Measurements from ENCODE around the gene AKR1C1. TPM values are rescaled to one million over a fixed set of nuclear protein-coding genes. Genes with fewer than 3 reads are reported as not detected.
"Not testable (repeated sequence)": the region's sequence is repeated elsewhere in the genome, so short reads cannot be mapped to it uniquely, and the experiment has no call there.

The AKR1C1 gene
- total and polyA plus RNA-seq, 2 of the 4 experiments (the other 2 are of a cell fraction) = 5.0 to 5.4 TPM

DNA sequence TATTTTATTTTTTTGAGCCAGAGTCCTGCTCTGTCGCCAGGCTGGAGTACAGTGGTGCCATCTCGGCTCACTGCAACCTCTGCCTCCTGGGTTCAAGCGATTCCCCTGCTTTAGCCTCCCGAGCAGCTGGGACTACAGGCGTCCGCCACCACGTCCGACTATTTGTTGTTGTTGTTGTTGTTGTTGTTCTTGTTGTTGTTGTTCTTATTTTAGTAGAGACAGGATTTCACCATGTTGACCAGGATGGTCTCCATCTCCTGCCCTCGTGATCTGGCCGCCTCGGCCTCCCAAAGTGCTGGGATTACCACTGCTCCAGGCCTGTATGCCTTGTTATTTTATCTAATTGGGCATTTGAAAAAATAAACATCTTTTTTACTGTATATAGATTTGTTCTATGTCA is 1.7 kb upstream of the AKR1C1 start:
- H3K4me2 ChIP-seq (ENCODE audit: low read depth, low read length); H2BK5ac ChIP-seq (ENCODE audit: low read depth, low read length, poor library complexity, severe bottlenecking); H3K14ac ChIP-seq (replicated peaks; ENCODE audit: low read depth, low read length); H2AK9ac ChIP-seq (replicated peaks; ENCODE audit: low read depth, low read length, poor library complexity); H3K27ac ChIP-seq (ENCODE audit: insufficient read depth, low read length); H3K9me1 ChIP-seq (ENCODE audit: insufficient read depth, low read length); H2BK15ac ChIP-seq (ENCODE audit: low read depth, low read length); H3K18ac ChIP-seq (ENCODE audit: low read depth, low read length); H4K20me1 ChIP-seq (ENCODE audit: insufficient read depth, low read length); H4K5ac ChIP-seq (ENCODE audit: low read depth, low read length); dilution Hi-C loops (cut with HindIII; ENCODE audit: low sequenced_read_pairs, unreplicated experiment); H3K4ac ChIP-seq (ENCODE audit: low read depth, low read length); H4K91ac ChIP-seq (ENCODE audit: insufficient read depth, low read depth, low read length); H2AFZ ChIP-seq (replicated peaks; ENCODE audit: low read length, poor library complexity); BruUV-seq (replicated peaks); H3K79me1 ChIP-seq (ENCODE audit: low read depth in 1 of 2, low read length in 2 of 2); CTCF ChIA-PET; H3K4me1 ChIP-seq (ENCODE audit: control insufficient read depth, insufficient read depth, low read length); in situ Hi-C loops (cut with MboI; ENCODE audit: low sequenced_read_pairs); H3K9ac ChIP-seq (ENCODE audit: low read depth, low read length); H4K8ac ChIP-seq (ENCODE audit: low read depth in 2 of 2, low read length in 2 of 2); H3K9me3 ChIP-seq (ENCODE audit: control insufficient read depth, insufficient read depth, low read length); H3K23ac ChIP-seq (ENCODE audit: low read depth, low read length); H3K27me3 ChIP-seq (ENCODE audit: control insufficient read depth, insufficient read depth, low read length); H2BK120ac ChIP-seq (ENCODE audit: low read depth, low read length); H3K56ac ChIP-seq (ENCODE audit: extremely low read depth, insufficient read depth, low read length); H2BK20ac ChIP-seq (ENCODE audit: low read depth, low read length); H3K4me3 ChIP-seq (ENCODE audit: insufficient read depth, low read depth, low read length); H2AK5ac ChIP-seq (ENCODE audit: low read depth, low read length); POLR2A ChIA-PET (ENCODE audit: unreplicated experiment); DNase-seq; ATAC-seq (ENCODE audit: low read depth); H3K36me3 ChIP-seq (ENCODE audit: control insufficient read depth, insufficient read depth, low read length): not testable (repeated sequence)
- no CpG with 5 or more reads among the region's 11 CpGs for WGBS, 2 experiments (ENCODE audit: extremely low coverage in 2 of 2, insufficient read length in 1 of 2)
- intact Hi-C loops (cut with micrococcal nuclease) = loop anchor here (5.0 kb wide), 1 partner anchor 114 kb away; no protein-coding TSS in a partner anchor

DNA sequence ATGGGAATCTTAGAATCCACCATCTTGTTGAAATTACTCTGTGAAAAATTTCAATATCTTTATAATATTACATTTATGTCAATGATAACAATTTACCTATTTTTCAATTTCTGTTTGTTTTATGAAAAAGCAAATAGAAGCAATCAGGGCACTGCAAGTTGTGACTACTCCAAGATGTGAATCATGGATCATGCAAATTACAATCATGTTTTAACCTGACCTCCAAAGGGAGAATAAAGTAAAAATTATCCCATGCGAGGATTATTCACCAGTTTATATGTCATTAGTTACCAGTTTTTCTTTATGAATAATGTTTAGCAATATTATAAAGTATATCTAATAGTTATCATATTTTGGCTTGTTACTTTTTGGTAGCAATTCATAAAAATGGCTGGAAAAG is 907 bp upstream of the AKR1C1 start:
- H3K79me1 ChIP-seq (ENCODE audit: low read depth in 1 of 2, low read length in 2 of 2); H3K9me1 ChIP-seq (ENCODE audit: insufficient read depth, low read length); H2BK5ac ChIP-seq (ENCODE audit: low read depth, low read length, poor library complexity, severe bottlenecking); H3K9ac ChIP-seq (ENCODE audit: low read depth, low read length); POLR2A ChIA-PET (ENCODE audit: unreplicated experiment); H2AFZ ChIP-seq (replicated peaks; ENCODE audit: low read length, poor library complexity); H3K4me2 ChIP-seq (ENCODE audit: low read depth, low read length); H3K27ac ChIP-seq (ENCODE audit: insufficient read depth, low read length); H3K27me3 ChIP-seq (ENCODE audit: control insufficient read depth, insufficient read depth, low read length); H3K18ac ChIP-seq (ENCODE audit: low read depth, low read length); H2AK9ac ChIP-seq (replicated peaks; ENCODE audit: low read depth, low read length, poor library complexity); ATAC-seq (ENCODE audit: low read depth); H3K14ac ChIP-seq (replicated peaks; ENCODE audit: low read depth, low read length); H2AK5ac ChIP-seq (ENCODE audit: low read depth, low read length); H4K5ac ChIP-seq (ENCODE audit: low read depth, low read length); DNase-seq; H2BK20ac ChIP-seq (ENCODE audit: low read depth, low read length); CTCF ChIA-PET; BruUV-seq (replicated peaks); H4K91ac ChIP-seq (ENCODE audit: insufficient read depth, low read depth, low read length); H3K9me3 ChIP-seq (ENCODE audit: control insufficient read depth, insufficient read depth, low read length); in situ Hi-C loops (cut with MboI; ENCODE audit: low sequenced_read_pairs); H3K56ac ChIP-seq (ENCODE audit: extremely low read depth, insufficient read depth, low read length); H4K8ac ChIP-seq (ENCODE audit: low read depth in 2 of 2, low read length in 2 of 2); H3K4ac ChIP-seq (ENCODE audit: low read depth, low read length); H2BK15ac ChIP-seq (ENCODE audit: low read depth, low read length); H3K4me1 ChIP-seq (ENCODE audit: control insufficient read depth, insufficient read depth, low read length); H2BK120ac ChIP-seq (ENCODE audit: low read depth, low read length); H3K36me3 ChIP-seq (ENCODE audit: control insufficient read depth, insufficient read depth, low read length); dilution Hi-C loops (cut with HindIII; ENCODE audit: low sequenced_read_pairs, unreplicated experiment); H3K4me3 ChIP-seq (ENCODE audit: insufficient read depth, low read depth, low read length); H4K20me1 ChIP-seq (ENCODE audit: insufficient read depth, low read length); H3K23ac ChIP-seq (ENCODE audit: low read depth, low read length): not testable (repeated sequence)
- no CpG with 5 or more reads among the region's 1 CpG for WGBS, 2 experiments (ENCODE audit: extremely low coverage in 2 of 2, insufficient read length in 1 of 2)
- intact Hi-C loops (cut with micrococcal nuclease) = loop anchor here (5.0 kb wide), 1 partner anchor 115 kb away; no protein-coding TSS in a partner anchor

Data from IMR-90 (cell line).